ENCODE measurements around the gene LMBRD1. TPM values are rescaled to one million over a fixed set of nuclear protein-coding genes. Genes with fewer than 3 reads are reported as not detected.

Gene LMBRD1
- total and polyA plus RNA-seq, 2 experiments from 2014 or later: 36.7 to 42.0 TPM

- 70 to 87% methylated on average over 1 of the region's 1 CpG for WGBS, 2 experiments (ENCODE audit: low coverage in 1 of 2, low lambda C conversion rate in 2 of 2, missing lambda C conversion rate in 2 of 2)
- Histone ChIP-seq H3K4me2 (ENCODE audit: unreplicated experiment) (no peak overlapping the region), H3K27ac (no peak overlapping the region), H3K9me2 (ENCODE audit: insufficient read depth) (no peaks in the 10 kb centered on the region), H3K4me1 (ENCODE audit: insufficient read depth) (peaks cover under 1% of the 10 kb centered on the region; the same call in 1 of the 2 replicates), H2AFZ (no peak overlapping the region), H3K9ac (no peak overlapping the region), H3K4me3 (no peak overlapping the region), H4K20me1 (ENCODE audit: insufficient read depth) (no peaks in the 10 kb centered on the region), H3K9me3 (ENCODE audit: low read depth) (no peaks in the 10 kb centered on the region), H3K79me2 (ENCODE audit: insufficient read depth) (no peaks in the 10 kb centered on the region), H3F3A (ENCODE audit: insufficient read depth) (no peaks in the 10 kb centered on the region), H3K27me3 (replicated peaks; ENCODE audit: insufficient read depth) (no peaks in the 10 kb centered on the region), H3K36me3 (ENCODE audit: low read depth) (no peaks in the 10 kb centered on the region)
- in situ Hi-C loops (cut with MboI): no loop called here
- TF ChIP-seq EZH2 (IDR thresholded peaks at IDR 0.05; ENCODE audit: insufficient read depth, poor library complexity, severe bottlenecking) (no peak), EZH2phosphoT487 (IDR thresholded peaks at IDR 0.05; ENCODE audit: insufficient read depth, low read depth) (no peak)
- DNase-seq: no peak
These were observed 23.6 kb upstream of the LMBRD1 start for GRCh38 chr6:69820438-69820837.

GRCh38 chr6:69820018-69820417 is 23.2 kb upstream of the LMBRD1 start:
- DNase-seq: no peak
- Histone ChIP-seq H3K9me2 (ENCODE audit: insufficient read depth) (no peaks in the 10 kb centered on the region), H3K4me2 (ENCODE audit: unreplicated experiment) (no peak overlapping the region), H3K9ac (no peak overlapping the region), H3K9me3 (ENCODE audit: low read depth) (no peaks in the 10 kb centered on the region), H3K79me2 (ENCODE audit: insufficient read depth) (no peaks in the 10 kb centered on the region), H3K36me3 (ENCODE audit: low read depth) (no peaks in the 10 kb centered on the region), H3F3A (ENCODE audit: insufficient read depth) (no peaks in the 10 kb centered on the region), H4K20me1 (ENCODE audit: insufficient read depth) (no peaks in the 10 kb centered on the region), H3K27ac (no peak overlapping the region), H3K4me1 (ENCODE audit: insufficient read depth) (no peaks in the 10 kb centered on the region), H3K4me3 (no peak overlapping the region), H2AFZ (no peak overlapping the region), H3K27me3 (replicated peaks; ENCODE audit: insufficient read depth) (no peaks in the 10 kb centered on the region)
- TF ChIP-seq EZH2 (IDR thresholded peaks at IDR 0.05; ENCODE audit: insufficient read depth, poor library complexity, severe bottlenecking) (no peak), EZH2phosphoT487 (IDR thresholded peaks at IDR 0.05; ENCODE audit: insufficient read depth, low read depth) (no peak)
- 58 to 64% methylated on average over 1 of the region's 1 CpG for WGBS, 2 experiments (ENCODE audit: low coverage in 1 of 2, low lambda C conversion rate in 2 of 2, missing lambda C conversion rate in 2 of 2)
- in situ Hi-C loops (cut with MboI): no loop called here

- Histone ChIP-seq H3K27me3 (replicated peaks; ENCODE audit: insufficient read depth) (no peaks in the 10 kb centered on the region), H3K4me3 (no peak overlapping the region), H3K27ac (no peak overlapping the region), H3K9me3 (ENCODE audit: low read depth) (no peaks in the 10 kb centered on the region), H3K36me3 (ENCODE audit: low read depth) (no peaks in the 10 kb centered on the region), H3K4me1 (ENCODE audit: insufficient read depth) (no peaks in the 10 kb centered on the region), H3F3A (ENCODE audit: insufficient read depth) (no peaks in the 10 kb centered on the region), H4K20me1 (ENCODE audit: insufficient read depth) (no peaks in the 10 kb centered on the region), H2AFZ (no peak overlapping the region), H3K4me2 (ENCODE audit: unreplicated experiment) (no peak overlapping the region), H3K9ac (no peak overlapping the region), H3K9me2 (ENCODE audit: insufficient read depth) (no peaks in the 10 kb centered on the region), H3K79me2 (ENCODE audit: insufficient read depth) (no peaks in the 10 kb centered on the region)
- WGBS, 2 experiments (ENCODE audit: low coverage in 1 of 2, low lambda C conversion rate in 2 of 2, missing lambda C conversion rate in 2 of 2): 71 to 74% methylated on average over 4 of the region's 4 CpGs
- TF ChIP-seq EZH2phosphoT487 (IDR thresholded peaks at IDR 0.05; ENCODE audit: insufficient read depth, low read depth): no peak
- no peak for TF ChIP-seq EZH2 (IDR thresholded peaks at IDR 0.05; ENCODE audit: insufficient read depth, poor library complexity, severe bottlenecking)
- in situ Hi-C loops (cut with MboI): no loop called here
- no peak for DNase-seq
These were observed 22.3 kb upstream of the LMBRD1 start for GRCh38 chr6:69819138-69819537.

GRCh38 chr6:69818223-69818930 is 21.6 kb upstream of the LMBRD1 start:
- Histone ChIP-seq H3K9ac (no peak overlapping the region), H3K79me2 (ENCODE audit: insufficient read depth) (no peaks in the 10 kb centered on the region), H3K4me3 (no peak overlapping the region), H3K4me1 (ENCODE audit: insufficient read depth) (no peaks in the 10 kb centered on the region), H3K9me3 (ENCODE audit: low read depth) (no peaks in the 10 kb centered on the region), H2AFZ (no peak overlapping the region), H3F3A (ENCODE audit: insufficient read depth) (no peaks in the 10 kb centered on the region), H3K9me2 (ENCODE audit: insufficient read depth) (no peaks in the 10 kb centered on the region), H3K27me3 (replicated peaks; ENCODE audit: insufficient read depth) (no peaks in the 10 kb centered on the region), H3K27ac (no peak overlapping the region), H3K4me2 (ENCODE audit: unreplicated experiment) (no peak overlapping the region), H3K36me3 (ENCODE audit: low read depth) (no peaks in the 10 kb centered on the region), H4K20me1 (ENCODE audit: insufficient read depth) (no peaks in the 10 kb centered on the region)
- in situ Hi-C loops (cut with MboI): no loop called here
- TF ChIP-seq EZH2 (IDR thresholded peaks at IDR 0.05; ENCODE audit: insufficient read depth, poor library complexity, severe bottlenecking) (no peak), EZH2phosphoT487 (IDR thresholded peaks at IDR 0.05; ENCODE audit: insufficient read depth, low read depth) (no peak)
- DNase-seq: no peak
- 71 to 76% methylated on average over 2 of the region's 2 CpGs for WGBS, 2 experiments (ENCODE audit: low coverage in 1 of 2, low lambda C conversion rate in 2 of 2, missing lambda C conversion rate in 2 of 2)
